WTC11 (cell line): ENCODE results near the gene MNT.

Experiments used
- CREM ChIP-seq: sonication (generic); formaldehyde crosslinking; IDR thresholded peaks from 2 replicates; pipeline ENCODE4 v1.8.1; 2022; ENCODE audit warnings: mild to moderate bottlenecking, missing genetic modification reagents, moderate library complexity
- ETV6 ChIP-seq: sonication (generic); formaldehyde crosslinking; IDR thresholded peaks from 2 replicates; pipeline ENCODE4 v1.8.1; 2022; ENCODE audit warnings: mild to moderate bottlenecking, missing genetic modification reagents
- FOXJ3 ChIP-seq: sonication (generic); formaldehyde crosslinking; IDR thresholded peaks from 2 replicates; pipeline ENCODE4 v1.9.0; 2021; ENCODE audit warnings: missing genetic modification reagents, mild to moderate bottlenecking, borderline replicate concordance
- FOXP1 ChIP-seq: sonication (generic); formaldehyde crosslinking; IDR thresholded peaks from 2 replicates; pipeline ENCODE4 v1.8.0; 2022; ENCODE audit warnings: missing genetic modification reagents, mild to moderate bottlenecking, moderate library complexity, borderline replicate concordance
- KAT7 ChIP-seq: sonication (generic); formaldehyde crosslinking; IDR thresholded peaks from 2 replicates; pipeline ENCODE4 v1.8.1; 2023; ENCODE audit warnings: missing genetic modification reagents, mild to moderate bottlenecking, borderline replicate concordance
- NFE2L1 ChIP-seq: sonication (generic); formaldehyde crosslinking; IDR thresholded peaks from 2 replicates; pipeline ENCODE4 v1.8.1; 2023; ENCODE audit warnings: missing genetic modification reagents
- SP1 ChIP-seq: sonication (generic); formaldehyde crosslinking; conservative IDR thresholded peaks from 2 replicates; pipeline ENCODE4 v1.8.1; 2022; ENCODE audit warnings: missing genetic modification reagents
- ZBTB21 ChIP-seq: sonication (generic); formaldehyde crosslinking; IDR thresholded peaks from 2 replicates; pipeline ENCODE4 v1.8.1; 2023; ENCODE audit warnings: mild to moderate bottlenecking, missing genetic modification reagents, borderline replicate concordance
- ZNF138 ChIP-seq: sonication (generic); formaldehyde crosslinking; conservative IDR thresholded peaks from 2 replicates; pipeline ENCODE4 v1.8.1; 2022; ENCODE audit warnings: mild to moderate bottlenecking, moderate library complexity, missing genetic modification reagents
- TF ChIP-seq, protein P1 (sequence below): fragments of 200-600 bp; IDR thresholded peaks from 2 replicates; pipeline ENCODE4 v1.8.0; 2022; ENCODE audit warnings: antibody characterized with exemption
- TF ChIP-seq, protein P2 (sequence below): sonication (generic); formaldehyde crosslinking; IDR thresholded peaks from 2 replicates; pipeline ENCODE4 v1.8.0; 2022; ENCODE audit warnings: mild to moderate bottlenecking, missing genetic modification reagents
- TF ChIP-seq, protein P3 (sequence below): sonication (generic); formaldehyde crosslinking; IDR thresholded peaks from 2 replicates; pipeline ENCODE4 v1.8.1; 2022; ENCODE audit warnings: mild to moderate bottlenecking, moderate library complexity, missing genetic modification reagents
- TF ChIP-seq, protein P4 (sequence below): sonication (generic); formaldehyde crosslinking; IDR thresholded peaks from 2 replicates; pipeline ENCODE4 v1.8.1; 2022; ENCODE audit warnings: low read depth, mild to moderate bottlenecking, moderate library complexity, missing genetic modification reagents, borderline replicate concordance

DNA sequence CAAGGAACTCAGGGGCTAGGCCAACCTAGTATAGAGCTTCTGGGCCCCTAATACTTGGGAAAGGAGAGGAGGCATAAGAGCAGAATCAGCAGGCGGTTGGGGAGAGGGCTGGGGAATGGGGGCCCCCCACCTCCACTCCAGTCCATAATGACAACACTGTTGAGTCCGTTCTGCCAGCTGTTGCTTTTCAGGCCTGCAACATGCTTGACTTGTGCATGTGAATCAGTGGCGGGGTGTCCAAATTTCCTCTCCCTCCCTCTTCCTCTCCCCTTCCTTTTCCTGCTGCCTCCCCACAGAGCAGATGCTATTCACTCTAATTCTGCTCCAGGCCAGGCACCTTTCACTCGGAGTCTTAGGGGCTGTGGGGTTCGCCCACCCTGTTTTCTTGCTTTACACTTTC is 31.8 kb downstream of the MNT start:
- TF ChIP-seq NFE2L1 (CRISPR knock-in tag): no peak
- TF ChIP-seq FOXP1 (CRISPR knock-in tag): no peak
- TF ChIP-seq, protein P1, sequence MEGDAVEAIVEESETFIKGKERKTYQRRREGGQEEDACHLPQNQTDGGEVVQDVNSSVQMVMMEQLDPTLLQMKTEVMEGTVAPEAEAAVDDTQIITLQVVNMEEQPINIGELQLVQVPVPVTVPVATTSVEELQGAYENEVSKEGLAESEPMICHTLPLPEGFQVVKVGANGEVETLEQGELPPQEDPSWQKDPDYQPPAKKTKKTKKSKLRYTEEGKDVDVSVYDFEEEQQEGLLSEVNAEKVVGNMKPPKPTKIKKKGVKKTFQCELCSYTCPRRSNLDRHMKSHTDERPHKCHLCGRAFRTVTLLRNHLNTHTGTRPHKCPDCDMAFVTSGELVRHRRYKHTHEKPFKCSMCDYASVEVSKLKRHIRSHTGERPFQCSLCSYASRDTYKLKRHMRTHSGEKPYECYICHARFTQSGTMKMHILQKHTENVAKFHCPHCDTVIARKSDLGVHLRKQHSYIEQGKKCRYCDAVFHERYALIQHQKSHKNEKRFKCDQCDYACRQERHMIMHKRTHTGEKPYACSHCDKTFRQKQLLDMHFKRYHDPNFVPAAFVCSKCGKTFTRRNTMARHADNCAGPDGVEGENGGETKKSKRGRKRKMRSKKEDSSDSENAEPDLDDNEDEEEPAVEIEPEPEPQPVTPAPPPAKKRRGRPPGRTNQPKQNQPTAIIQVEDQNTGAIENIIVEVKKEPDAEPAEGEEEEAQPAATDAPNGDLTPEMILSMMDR: no peak
- TF ChIP-seq CREM (CRISPR knock-in tag): no peak
- TF ChIP-seq SP1 (CRISPR knock-in tag): no peak
- TF ChIP-seq, protein P2, sequence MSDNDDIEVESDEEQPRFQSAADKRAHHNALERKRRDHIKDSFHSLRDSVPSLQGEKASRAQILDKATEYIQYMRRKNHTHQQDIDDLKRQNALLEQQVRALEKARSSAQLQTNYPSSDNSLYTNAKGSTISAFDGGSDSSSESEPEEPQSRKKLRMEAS: no peak
- TF ChIP-seq ETV6: no peak
- TF ChIP-seq FOXJ3: no peak
- no peak for TF ChIP-seq ZNF138 (CRISPR knock-in tag)
- no peak for TF ChIP-seq KAT7 (CRISPR knock-in tag)
- TF ChIP-seq, protein P3, sequence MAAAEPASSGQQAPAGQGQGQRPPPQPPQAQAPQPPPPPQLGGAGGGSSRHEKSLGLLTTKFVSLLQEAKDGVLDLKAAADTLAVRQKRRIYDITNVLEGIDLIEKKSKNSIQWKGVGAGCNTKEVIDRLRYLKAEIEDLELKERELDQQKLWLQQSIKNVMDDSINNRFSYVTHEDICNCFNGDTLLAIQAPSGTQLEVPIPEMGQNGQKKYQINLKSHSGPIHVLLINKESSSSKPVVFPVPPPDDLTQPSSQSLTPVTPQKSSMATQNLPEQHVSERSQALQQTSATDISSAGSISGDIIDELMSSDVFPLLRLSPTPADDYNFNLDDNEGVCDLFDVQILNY: no peak
- TF ChIP-seq ZBTB21 (CRISPR knock-in tag): no peak
- TF ChIP-seq, protein P4, sequence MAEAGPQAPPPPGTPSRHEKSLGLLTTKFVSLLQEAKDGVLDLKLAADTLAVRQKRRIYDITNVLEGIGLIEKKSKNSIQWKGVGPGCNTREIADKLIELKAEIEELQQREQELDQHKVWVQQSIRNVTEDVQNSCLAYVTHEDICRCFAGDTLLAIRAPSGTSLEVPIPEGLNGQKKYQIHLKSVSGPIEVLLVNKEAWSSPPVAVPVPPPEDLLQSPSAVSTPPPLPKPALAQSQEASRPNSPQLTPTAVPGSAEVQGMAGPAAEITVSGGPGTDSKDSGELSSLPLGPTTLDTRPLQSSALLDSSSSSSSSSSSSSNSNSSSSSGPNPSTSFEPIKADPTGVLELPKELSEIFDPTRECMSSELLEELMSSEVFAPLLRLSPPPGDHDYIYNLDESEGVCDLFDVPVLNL (CRISPR knock-in tag): no peak
